ENCODE measurements around the gene TP53.

DNA sequence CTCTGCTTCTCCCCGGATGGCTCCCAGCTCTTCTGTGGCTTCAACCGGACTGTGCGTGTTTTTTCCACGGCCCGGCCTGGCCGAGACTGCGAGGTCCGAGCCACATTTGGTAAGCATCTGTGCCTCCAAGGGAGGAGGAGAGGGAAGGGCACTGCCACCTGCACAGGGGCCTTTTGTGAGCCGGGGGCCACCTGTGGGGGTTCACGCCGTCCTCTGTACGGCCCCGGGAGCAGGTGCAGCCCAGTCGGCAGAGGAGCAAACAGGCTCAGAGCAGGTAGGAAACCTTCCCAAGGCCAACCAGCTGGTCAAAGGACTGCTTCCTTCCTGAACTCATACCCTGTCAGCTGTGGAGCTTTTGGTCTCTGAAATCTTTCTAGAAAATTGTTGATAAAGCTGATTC is 14.4 kb upstream of the TP53 start:
- TF ChIP-seq, protein P1, sequence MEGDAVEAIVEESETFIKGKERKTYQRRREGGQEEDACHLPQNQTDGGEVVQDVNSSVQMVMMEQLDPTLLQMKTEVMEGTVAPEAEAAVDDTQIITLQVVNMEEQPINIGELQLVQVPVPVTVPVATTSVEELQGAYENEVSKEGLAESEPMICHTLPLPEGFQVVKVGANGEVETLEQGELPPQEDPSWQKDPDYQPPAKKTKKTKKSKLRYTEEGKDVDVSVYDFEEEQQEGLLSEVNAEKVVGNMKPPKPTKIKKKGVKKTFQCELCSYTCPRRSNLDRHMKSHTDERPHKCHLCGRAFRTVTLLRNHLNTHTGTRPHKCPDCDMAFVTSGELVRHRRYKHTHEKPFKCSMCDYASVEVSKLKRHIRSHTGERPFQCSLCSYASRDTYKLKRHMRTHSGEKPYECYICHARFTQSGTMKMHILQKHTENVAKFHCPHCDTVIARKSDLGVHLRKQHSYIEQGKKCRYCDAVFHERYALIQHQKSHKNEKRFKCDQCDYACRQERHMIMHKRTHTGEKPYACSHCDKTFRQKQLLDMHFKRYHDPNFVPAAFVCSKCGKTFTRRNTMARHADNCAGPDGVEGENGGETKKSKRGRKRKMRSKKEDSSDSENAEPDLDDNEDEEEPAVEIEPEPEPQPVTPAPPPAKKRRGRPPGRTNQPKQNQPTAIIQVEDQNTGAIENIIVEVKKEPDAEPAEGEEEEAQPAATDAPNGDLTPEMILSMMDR (conservative IDR thresholded peaks at IDR 0.05; ENCODE audit: low read length), result no peak
- TF ChIP-seq EZH2phosphoT487 (IDR thresholded peaks at IDR 0.05; ENCODE audit: borderline replicate concordance), result no peak
